Stomach (tissue), 4 donors: ENCODE results near the gene SLC5A10.
"Not testable (repeated sequence)": the region's sequence is repeated elsewhere in the genome, so short reads cannot be mapped to it uniquely, and the experiment has no call there.

Source experiments
- CTCF ChIP-seq, 7 experiments: fragments of 450-650 bp in 4 of 7; fragments of 200-600 bp in 3 of 7; sonication (generic) in 3 of 7; IDR thresholded peaks; one replicate each; pipeline ENCODE4 v1.5.1; 2016 to 2019; ENCODE audit warnings: antibody characterized with exemption in 7 of 7, control low read depth in 2 of 7, mild to moderate bottlenecking in 1 of 7
- EP300 ChIP-seq: sonication (generic); formaldehyde crosslinking; IDR thresholded peaks from one replicate; pipeline ENCODE4 v1.6.1; 2017; ENCODE audit warnings: antibody characterized with exemption
- POLR2A ChIP-seq, 4 donors: fragments of 450-650 bp; IDR thresholded peaks; one replicate each; pipeline ENCODE4 v1.6.1; 2016; ENCODE audit warnings: antibody characterized with exemption in 4 of 4, control low read depth in 2 of 4, mild to moderate bottlenecking in 1 of 4, moderate library complexity in 1 of 4
- POLR2AphosphoS5 ChIP-seq, 3 donors: sonication (generic); formaldehyde crosslinking; IDR thresholded peaks; one replicate each; pipeline ENCODE4 v1.6.1; 2016; ENCODE audit warnings: antibody characterized with exemption in 3 of 3

- not testable (repeated sequence) for TF ChIP-seq CTCF (IDR thresholded peaks at IDR 0.05); EP300; POLR2AphosphoS5 (IDR thresholded peaks at IDR 0.05); POLR2A (IDR thresholded peaks at IDR 0.05)
Observed at GRCh38 chr17:19062009-19062717, 110.2 kb downstream of the SLC5A10 start.
